Non-pigmented ciliary epithelial cell (primary cell): ENCODE measurements around the gene ARL2.

Source experiments
- DNase-seq: peaks from one replicate; pipeline ENCODE4 v3.0.0-alpha.2; 2010; ENCODE audit warnings: low read depth

The ARL2 gene

GRCh38 chr11:65047581-65048422 is 33.8 kb downstream of the ARL2 start:
- no peak for DNase-seq

- DNase-seq = no peak
Measured at GRCh38 chr11:65051398-65051858, 37.5 kb downstream of the ARL2 start.

GRCh38 chr11:65053827-65054508 is 40.0 kb downstream of the ARL2 start:
- DNase-seq = no peak

- DNase-seq = no peak
Measured at GRCh38 chr11:65055538-65055937, 41.6 kb downstream of the ARL2 start.

GRCh38 chr11:65056999-65057398 is 43.0 kb downstream of the ARL2 start:
- no peak for DNase-seq

- DNase-seq = no peak
Measured at GRCh38 chr11:65057526-65057925, 43.6 kb downstream of the ARL2 start.

- DNase-seq = no peak
Measured at GRCh38 chr11:65058012-65058411, 44.1 kb downstream of the ARL2 start.

GRCh38 chr11:65058419-65059054 is 44.6 kb downstream of the ARL2 start, which contains the start of gene NAALADL1:
Gene NAALADL1 (minus strand): TSS chr11:65058553. CDS start chr11:65058521, 32 bp downstream.
- DNase-seq = no peak

GRCh38 chr11:65059523-65059922 is 45.6 kb downstream of the ARL2 start:
- DNase-seq = no peak

- DNase-seq = no peak
Measured at GRCh38 chr11:65059959-65060824, 46.2 kb downstream of the ARL2 start.

GRCh38 chr11:65060913-65061408 is 47.0 kb downstream of the ARL2 start:
- no peak for DNase-seq

- DNase-seq = no peak
Measured at GRCh38 chr11:65063532-65063931, 49.6 kb downstream of the ARL2 start.

- no peak for DNase-seq
Measured at GRCh38 chr11:65064847-65065240, 50.9 kb downstream of the ARL2 start.

GRCh38 chr11:65065851-65066250 is 51.9 kb downstream of the ARL2 start:
- no peak for DNase-seq

- no peak for DNase-seq
Measured at GRCh38 chr11:65066315-65066714, 52.4 kb downstream of the ARL2 start.

- DNase-seq = no peak
Measured at GRCh38 chr11:65066805-65067291, 52.9 kb downstream of the ARL2 start.

GRCh38 chr11:65067446-65067845 is 53.5 kb downstream of the ARL2 start:
- no peak for DNase-seq

GRCh38 chr11:65069217-65069616 is 55.3 kb downstream of the ARL2 start:
- no peak for DNase-seq
